ENCODE results near the gene SORCS1. TPM values are rescaled to one million over a fixed set of nuclear protein-coding genes. Genes with fewer than 3 reads are reported as not detected.

The SORCS1 gene
- total RNA-seq, 1 experiment from 2014 or later: 1.7 TPM

GRCh38 chr10:106795619-106796018, 368.9 kb downstream of the SORCS1 start:
- Histone ChIP-seq H3K9me3 (ENCODE audit: control insufficient read depth, low read depth, low read length) (no peaks in the 10 kb centered on the region), H3K79me2 (ENCODE audit: insufficient read depth, low read length) (no peaks in the 10 kb centered on the region), H3K27ac (ENCODE audit: insufficient read length, low read depth, low read length) (no peak overlapping the region), H3K23me2 (ENCODE audit: insufficient read length, low read depth, low read length, poor library complexity, severe bottlenecking) (no peaks in the 10 kb centered on the region), H3K56ac (ENCODE audit: insufficient read length, low read depth, low read length) (no peak overlapping the region), H4K91ac (ENCODE audit: insufficient read length, low read depth, low read length) (no peak overlapping the region), H4K20me1 (ENCODE audit: control insufficient read depth, insufficient read depth, insufficient read length) (no peaks in the 10 kb centered on the region), H2BK20ac (ENCODE audit: low read depth, low read length, poor library complexity, severe bottlenecking) (no peak overlapping the region), H4K8ac (replicated peaks; ENCODE audit: insufficient read length, low read depth, low read length) (no peak overlapping the region), H3K23ac (ENCODE audit: insufficient read length, low read depth, low read length) (no peak overlapping the region), H3K27me3 (ENCODE audit: insufficient read depth, low read length) (no peaks in the 10 kb centered on the region), H2BK5ac (ENCODE audit: insufficient read length, low read length) (no peak overlapping the region), H3K4me2 (ENCODE audit: insufficient read depth, insufficient read length, low read length) (no peak overlapping the region), H3K9ac (ENCODE audit: extremely low read depth, insufficient read length, low read length) (no peak overlapping the region), H2BK12ac (ENCODE audit: insufficient read length, low read depth, low read length) (no peak overlapping the region), H3K14ac (ENCODE audit: insufficient read depth, low read length) (no peak overlapping the region), H3K4ac (ENCODE audit: low read depth, low read length) (no peak overlapping the region), H3K18ac (ENCODE audit: insufficient read length, low read depth, low read length) (no peak overlapping the region), H2BK15ac (ENCODE audit: low read depth, low read length) (no peak overlapping the region), H2BK120ac (ENCODE audit: low read depth, low read length, poor library complexity, severe bottlenecking) (no peak overlapping the region), H3K79me1 (ENCODE audit: insufficient read depth, low read depth, low read length, poor library complexity, severe bottlenecking) (no peaks in the 10 kb centered on the region), H4K5ac (ENCODE audit: insufficient read length, low read depth, low read length) (no peak overlapping the region), H2AK5ac (ENCODE audit: insufficient read length, low read length) (no peak overlapping the region), H3T11ph (ENCODE audit: low read length) (no peak overlapping the region), H3K4me1 (ENCODE audit: insufficient read depth, low read length) (no peaks in the 10 kb centered on the region), H2AFZ (ENCODE audit: low read length) (no peak overlapping the region)
- peak; percentile 42 for DNase-seq
- no peaks in the 10 kb centered on the region for H3K27me3 Mint-ChIP-seq (ENCODE audit: low read depth)
- H3K27ac Mint-ChIP-seq: no peak overlapping the region; a peak in 1 of 7 replicates
- no CpG with 5 or more reads among the region's 4 CpGs for WGBS (ENCODE audit: extremely low coverage, insufficient read length, low lambda C conversion rate)
- no peak overlapping the region for H3K4me3 Mint-ChIP-seq
- peaks cover 10 to 13% of the 10 kb centered on the region in 2 experiments; a peak in 3 of 4 replicates for H3K4me1 Mint-ChIP-seq
- peaks cover 2 to 9% of the 10 kb centered on the region in 2 experiments; a peak in 2 of 5 replicates for H3K9me3 Mint-ChIP-seq
- peaks cover 0 to 3% (median 0%) of the 10 kb centered on the region in 3 experiments; a peak in 2 of 7 replicates for H3K36me3 Mint-ChIP-seq (ENCODE audit: insufficient read depth in 1 of 3, low read depth in 3 of 3)
- peak; percentile 85 for TF ChIP-seq CTCF (conservative IDR thresholded peaks at IDR 0.05)

Measured in H9 (cell line).